ENCODE data around the gene ZNF691.
"Not testable (repeated sequence)": the region's sequence is repeated elsewhere in the genome, so short reads cannot be mapped to it uniquely, and the experiment has no call there.

ZNF691 gene, protein sequence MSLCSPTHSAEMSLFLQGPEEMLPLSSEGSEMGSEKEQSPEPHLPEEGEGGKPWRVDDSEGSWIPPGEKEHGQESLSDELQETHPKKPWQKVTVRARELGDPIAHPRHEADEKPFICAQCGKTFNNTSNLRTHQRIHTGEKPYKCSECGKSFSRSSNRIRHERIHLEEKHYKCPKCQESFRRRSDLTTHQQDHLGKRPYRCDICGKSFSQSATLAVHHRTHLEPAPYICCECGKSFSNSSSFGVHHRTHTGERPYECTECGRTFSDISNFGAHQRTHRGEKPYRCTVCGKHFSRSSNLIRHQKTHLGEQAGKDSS

DNA sequence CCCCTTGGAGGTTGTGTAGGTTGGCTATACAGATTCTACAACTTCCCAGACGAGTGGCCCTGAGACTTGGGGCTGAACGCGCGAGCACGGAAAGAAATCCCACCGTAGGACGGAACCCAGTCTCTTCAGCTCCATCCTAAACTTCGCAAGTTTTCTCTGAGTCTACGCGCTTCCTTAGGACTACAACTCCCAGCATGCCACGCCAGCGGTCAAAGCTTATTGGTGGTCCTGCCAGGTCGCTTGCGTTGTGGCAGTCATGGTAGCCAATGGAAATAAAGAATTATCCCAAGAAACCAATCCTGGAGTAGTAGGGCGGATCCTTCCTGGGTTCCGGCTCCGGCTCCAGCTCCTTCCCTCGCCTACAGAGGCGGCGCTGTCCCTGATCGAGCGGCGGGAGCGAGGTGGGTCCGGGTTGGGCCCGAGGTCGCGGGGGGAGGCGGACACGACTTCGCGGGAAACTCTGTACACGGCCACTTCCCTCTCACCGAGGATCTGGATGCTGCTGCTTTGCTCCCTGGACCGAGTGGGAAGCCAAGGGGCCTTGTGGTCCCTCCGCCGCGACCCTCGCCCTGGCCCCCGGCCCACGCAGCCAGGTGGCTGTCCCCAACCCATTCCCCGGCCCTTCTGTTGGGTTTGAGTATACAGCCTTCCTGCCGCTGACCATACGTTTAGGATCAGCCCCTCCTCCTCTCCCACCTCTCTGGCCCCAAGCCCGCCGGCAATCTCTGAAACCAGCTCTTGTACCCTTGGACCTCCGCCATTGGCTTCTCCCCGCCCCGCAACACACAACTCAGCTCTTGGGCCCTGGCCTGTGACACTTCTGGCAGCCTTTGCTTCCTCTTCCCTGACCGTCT is at the start of gene ZNF691:
Gene ZNF691, plus strand, starts transcription at position 357 of the 854 bp plus-strand sequence. CDS start 3,046 bp downstream, outside the sequence.
- DNase-seq (ENCODE audit: low read depth) = peak; percentile 80

DNA sequence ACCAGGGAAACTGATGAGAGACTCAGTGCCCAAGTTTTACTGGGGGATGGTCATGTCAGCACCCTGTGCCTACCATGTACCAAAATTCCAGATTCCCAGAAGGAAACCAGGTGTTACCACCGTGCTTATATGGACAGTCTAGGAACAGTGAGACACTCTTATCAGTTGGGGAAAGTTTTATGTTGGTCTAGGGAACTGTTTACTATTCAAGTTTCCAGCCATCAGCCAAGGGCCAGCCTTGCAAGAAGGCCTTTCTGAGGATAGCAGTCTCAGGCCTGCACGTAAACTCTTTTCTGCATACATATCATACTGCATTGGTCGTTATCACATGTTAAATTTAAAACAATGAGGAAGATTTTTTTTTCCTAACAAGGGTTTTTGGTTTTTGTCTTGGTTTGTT is 49.0 kb upstream of the ZNF691 start:
- no peak for DNase-seq (ENCODE audit: low read depth)

DNA sequence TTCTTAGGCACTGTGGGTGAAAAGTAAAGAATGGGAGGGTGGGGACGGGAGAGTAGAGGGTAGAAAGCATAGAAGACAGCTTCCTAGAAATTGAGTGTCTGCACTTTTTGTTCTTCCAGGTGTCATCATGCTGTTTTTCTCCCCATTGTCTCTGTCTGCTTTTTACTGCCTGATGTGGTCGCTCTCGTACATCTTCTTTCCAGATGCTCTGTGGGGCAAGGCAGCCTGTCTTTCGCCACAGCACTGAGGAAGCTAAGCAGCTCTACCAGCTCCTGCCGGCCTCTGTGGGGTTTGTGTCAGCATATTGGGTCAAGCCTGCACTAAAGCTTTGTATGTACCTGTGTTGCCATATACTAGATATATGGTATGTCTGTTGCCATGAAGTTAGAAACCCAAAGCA is 48.4 kb upstream of the ZNF691 start:
- no peak for DNase-seq (ENCODE audit: low read depth)

DNA sequence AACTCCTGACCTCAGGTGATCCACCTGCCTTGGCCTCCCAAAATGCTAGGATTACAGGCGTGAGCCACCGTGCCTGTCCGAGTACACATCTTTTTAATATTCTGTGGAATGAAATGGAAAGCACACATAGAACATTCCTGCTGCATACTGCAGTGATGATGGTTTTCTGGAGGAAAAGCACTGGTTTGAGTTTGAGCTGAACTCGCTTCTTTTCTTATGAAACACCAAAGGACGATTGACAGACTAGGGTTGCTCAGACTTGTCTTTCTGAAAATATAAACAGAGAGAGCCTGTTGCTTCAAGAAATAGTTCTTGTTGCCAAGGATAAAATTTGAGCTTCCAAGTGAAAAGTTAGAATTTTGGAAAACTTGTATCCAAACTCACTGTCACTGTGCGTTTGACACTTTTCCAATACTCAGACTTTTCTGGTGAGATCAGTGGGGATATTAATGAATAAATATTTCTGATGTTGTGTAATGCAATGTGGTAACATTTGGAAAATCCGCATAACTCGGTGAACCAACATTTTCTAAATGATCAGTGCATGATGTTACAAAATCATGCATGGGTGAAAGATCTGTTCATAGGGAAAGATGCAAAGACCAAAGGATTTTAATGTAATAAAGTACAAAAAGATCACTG is 44.5 kb upstream of the ZNF691 start:
- no peak for DNase-seq (ENCODE audit: low read depth)

DNA sequence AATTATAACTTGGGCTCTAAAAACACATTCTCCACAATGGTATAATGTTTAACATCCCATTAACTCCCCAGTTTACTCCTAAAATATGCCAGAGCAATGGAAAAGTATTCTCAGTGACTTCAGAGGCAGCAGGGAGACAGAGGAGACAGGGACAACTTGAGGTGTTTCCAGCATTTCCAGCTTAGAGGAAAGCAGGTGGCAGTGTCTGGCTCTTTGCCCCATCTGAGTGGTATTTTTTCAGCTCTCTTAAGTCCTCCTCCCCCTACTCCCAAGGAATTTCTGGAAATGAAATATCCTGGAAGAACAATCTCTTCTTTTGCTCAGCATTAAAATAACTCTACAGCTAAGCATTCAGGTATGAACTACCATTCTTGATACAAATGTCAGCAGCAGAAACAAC is 40.2 kb upstream of the ZNF691 start:
- no peak for DNase-seq (ENCODE audit: low read depth)

DNA sequence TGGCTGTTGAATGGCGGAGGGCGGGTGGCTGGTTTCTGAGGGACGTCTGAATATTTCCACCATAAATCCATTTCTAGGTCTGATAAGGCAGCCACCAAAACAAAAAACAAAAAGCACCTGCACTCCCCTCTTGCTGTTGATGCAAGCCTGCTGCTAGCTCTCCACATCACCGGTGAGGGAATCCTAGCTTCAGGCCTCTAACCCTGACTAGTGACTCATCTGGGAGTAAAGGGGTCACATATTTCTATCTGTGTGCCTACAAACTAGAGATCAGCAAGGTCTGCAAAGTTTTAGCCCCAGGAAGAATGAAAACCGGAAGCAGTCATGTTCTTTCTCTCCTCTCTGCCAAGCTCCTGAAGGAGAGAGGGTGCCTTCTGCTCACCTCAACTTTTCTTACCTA is 39.8 kb upstream of the ZNF691 start:
- no peak for DNase-seq (ENCODE audit: low read depth)

DNA sequence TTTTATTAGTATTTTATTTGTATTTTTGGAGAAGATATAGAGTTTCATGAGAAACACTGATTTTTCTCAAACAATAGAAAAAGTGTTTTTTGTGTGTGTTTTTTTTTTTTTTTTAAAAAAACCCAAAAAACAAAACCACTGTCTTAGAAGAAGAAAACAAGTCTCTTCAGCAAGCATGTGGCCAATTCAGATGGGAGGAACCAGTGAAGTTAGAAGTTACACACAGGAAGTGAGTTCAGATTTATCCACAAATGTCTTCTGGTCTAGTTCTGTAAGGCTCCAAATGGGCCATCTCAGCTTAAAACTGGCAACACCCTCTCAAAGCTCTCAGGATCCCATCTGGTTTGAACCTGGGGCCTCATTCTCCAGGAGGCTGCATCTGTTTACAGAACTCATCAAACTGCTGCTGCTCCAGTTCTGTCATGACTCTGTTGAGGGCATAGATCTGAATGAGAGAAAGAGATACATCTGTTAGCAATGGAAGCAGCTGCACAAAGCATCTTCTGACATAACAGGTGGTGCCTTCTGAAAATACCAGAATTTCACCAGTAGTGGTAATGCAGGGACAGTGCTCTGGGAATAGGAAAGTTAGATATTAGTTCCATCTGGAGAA is 39.3 kb upstream of the ZNF691 start:
- DNase-seq (ENCODE audit: low read depth) = no peak

DNA sequence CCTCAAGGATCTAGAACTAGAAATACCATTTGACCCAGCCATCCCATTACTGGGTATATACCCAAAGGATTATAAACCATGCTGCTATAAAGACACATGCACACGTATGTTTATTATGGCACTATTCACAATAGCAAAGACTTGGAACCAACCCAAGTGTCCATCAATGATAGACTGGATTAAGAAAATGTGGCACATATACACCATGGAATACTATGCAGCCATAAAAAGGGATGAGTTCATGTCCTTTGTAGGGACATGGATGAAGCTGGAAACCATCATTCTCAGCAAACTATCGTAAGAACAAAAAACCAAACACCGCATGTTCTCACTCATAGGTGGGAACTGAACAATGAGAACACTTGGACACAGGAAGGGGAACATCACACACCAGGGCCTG is 31.6 kb upstream of the ZNF691 start:
- not testable (repeated sequence) for DNase-seq (ENCODE audit: low read depth)

DNA sequence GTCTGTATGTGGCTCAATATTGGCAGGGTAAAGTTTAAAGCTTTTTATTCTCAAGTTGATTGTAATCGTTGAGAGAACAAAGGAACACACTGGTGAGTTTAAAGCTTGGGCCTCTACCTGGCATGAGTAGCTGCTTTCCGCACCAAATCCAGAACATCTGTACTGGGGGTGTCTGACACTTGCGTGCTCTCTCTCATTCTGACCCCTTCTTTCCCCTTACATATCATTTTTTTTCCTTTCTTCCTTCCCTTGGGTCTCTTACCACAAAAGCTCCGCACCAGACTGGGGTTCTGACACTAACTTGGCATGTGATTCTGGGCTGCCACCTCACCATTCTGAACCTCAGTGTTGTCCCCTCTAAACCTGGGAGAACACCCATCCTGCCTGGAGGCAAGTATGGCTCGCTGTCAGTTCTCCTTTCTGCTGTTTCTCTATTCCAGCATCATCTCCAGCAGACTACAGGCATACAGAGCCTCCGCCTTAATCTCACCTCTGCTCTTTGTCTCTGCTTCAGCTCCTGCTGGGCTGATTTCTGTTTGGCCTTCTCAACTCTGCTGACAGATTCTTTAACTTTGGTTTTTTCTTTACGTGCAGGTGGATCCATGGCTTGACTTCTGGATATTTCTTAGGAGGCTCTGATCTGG is 30.4 kb upstream of the ZNF691 start:
- no peak for DNase-seq (ENCODE audit: low read depth)

DNA sequence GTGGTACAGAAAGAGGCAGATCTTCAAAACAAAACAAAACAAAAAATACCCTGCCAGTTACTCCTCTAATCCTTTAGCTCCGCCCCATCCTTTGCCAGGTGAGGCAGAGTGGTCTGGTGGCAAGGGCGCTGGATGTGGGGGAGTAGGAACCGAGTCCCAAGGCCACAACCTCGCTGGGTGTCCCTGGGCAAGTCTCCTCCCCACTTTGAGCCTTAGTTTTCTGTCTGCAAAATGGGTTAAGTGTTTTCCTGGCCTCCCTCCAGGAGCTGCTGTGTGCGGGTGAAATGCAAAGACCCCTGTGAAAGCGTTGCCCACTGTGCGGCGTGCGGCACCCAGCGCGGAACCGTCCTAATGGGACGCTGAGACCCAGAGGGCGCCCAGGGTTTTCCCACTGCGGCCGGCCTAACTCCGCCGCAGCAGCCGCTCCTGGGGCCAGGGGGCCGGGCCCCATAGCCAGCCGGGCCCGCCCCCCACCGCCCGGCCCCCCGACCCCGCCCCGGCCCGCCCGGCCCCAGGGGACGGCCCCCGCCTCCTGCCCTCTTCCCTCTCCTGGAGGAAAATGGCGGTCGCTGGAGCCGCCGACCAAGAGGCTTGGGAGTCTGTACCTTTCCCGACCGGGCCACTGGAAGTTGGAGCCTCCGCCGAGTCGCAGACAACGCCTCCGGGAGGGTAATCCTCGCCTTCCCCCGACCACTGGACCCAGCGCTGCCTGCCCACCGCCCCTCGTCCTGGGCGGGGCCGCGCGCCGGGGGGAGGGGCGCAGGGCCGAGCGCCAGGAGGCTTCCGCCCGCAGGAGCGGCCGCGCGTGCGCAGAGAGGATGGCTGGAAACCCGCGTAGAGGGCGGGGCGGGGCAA is 29.6 kb upstream of the ZNF691 start, which contains the start of the genes ERMAP and SVBP:
Gene ERMAP, plus strand, starts transcription at position 538 of the 855 bp plus-strand sequence. CDS start 13,327 bp downstream, outside the sequence.
Gene SVBP, minus strand, starts transcription at position 813 of the 855 bp plus-strand sequence. CDS start 853 bp downstream, outside the sequence.
- peak; percentile 93 for DNase-seq (ENCODE audit: low read depth)

DNA sequence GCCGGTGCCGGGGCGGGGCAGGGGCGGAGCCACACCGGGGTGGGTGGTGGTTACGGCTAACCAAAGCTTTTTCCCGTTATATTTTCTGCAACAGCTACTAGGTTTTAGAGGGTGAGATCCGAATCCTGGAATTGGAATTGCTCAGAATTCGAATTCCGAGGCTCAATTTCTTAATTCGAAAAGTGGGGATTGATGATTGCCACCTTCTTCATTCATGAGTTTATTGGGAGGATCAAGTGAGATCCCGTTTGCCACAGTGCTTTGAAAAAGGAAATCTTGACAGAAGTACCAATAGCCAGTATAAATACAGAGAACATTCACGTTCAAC is 29.0 kb upstream of the ZNF691 start:
- DNase-seq (ENCODE audit: low read depth) = no peak

DNA sequence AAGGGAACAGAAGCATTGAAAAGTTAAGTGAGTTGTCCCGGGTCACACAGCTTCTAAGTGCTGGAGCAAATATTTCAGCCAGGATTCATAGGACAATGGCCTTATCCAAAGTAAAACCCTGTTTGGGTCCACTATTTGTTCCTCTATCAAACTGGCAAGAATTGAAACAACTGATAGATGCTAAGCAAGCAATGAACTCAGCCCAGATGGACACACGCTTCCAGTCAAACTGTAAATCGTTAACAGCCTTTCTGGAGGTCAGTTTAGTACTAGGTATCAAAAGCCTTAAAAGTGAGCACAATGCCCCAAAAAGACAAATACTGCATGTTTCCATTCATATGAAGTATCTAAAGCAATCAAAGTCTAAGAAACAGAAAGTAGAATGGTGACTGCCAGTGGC is 28.4 kb upstream of the ZNF691 start:
- DNase-seq (ENCODE audit: low read depth) = no peak

DNA sequence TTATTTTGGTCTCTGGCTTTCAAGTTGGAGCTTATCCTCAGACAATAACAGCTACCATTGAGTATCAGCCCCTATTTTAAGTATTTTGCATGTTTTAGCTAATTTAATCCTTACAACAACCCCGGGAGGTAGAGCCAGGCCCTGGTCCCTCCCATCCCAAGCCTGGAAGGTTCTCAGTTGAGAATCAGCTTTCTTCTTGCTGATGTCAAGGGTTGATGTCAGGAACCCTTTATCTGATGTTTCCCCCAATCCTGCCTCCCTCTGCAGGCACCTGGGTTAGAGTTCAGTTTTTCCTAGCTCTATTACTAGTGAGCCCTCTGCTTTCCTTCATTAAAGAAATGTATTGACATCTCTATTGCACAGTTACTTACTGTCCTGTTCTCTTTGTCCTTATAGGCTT is 25.6 kb upstream of the ZNF691 start:
- DNase-seq (ENCODE audit: low read depth) = no peak

DNA sequence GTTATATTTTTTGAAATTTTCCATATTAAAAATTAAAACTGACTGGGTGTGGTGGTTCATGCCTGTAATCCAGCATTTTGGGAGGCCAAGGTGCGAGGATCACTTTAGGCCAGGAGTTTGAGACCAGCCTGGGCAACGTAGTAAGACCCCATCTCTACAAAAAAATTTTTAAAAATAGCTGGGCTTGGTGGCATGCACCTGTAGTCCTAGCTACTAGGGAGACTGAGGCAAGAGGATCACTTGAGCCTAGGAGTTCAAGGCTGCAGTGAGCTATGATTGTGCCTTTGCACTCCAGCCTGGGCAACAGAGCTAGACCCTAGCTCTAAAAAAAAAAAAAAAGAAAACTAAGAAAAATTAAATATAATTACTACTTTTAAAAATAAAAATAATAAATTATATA is 24.7 kb upstream of the ZNF691 start:
- DNase-seq (ENCODE audit: low read depth) = no peak

DNA sequence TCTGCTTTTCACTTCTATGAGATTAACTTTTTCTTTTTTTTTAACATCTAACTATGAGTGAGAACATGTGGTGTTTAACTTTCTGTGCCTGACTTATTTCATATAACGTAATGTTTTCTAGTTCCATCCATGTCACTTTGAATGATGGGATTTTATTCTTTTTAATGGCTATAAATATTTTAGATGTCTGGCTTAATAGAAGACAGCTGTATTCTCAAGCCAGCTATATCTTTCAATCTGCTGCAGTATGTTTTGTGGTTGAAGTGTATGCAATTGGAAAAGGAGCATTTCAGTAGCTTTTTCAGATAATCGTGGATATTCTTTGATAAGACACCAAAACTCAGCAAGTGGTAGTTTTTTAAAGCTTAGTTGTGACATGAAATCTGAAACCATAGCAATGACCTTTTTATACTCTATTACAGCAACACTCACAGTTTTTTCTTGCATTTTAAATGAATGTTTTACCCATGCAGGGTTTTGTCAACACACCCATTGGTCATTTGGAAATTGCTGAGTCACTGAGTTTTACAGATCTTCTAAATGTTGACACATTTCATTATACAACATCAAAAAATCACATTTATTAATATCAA is 23.5 kb upstream of the ZNF691 start:
- DNase-seq (ENCODE audit: low read depth) = no peak

DNA sequence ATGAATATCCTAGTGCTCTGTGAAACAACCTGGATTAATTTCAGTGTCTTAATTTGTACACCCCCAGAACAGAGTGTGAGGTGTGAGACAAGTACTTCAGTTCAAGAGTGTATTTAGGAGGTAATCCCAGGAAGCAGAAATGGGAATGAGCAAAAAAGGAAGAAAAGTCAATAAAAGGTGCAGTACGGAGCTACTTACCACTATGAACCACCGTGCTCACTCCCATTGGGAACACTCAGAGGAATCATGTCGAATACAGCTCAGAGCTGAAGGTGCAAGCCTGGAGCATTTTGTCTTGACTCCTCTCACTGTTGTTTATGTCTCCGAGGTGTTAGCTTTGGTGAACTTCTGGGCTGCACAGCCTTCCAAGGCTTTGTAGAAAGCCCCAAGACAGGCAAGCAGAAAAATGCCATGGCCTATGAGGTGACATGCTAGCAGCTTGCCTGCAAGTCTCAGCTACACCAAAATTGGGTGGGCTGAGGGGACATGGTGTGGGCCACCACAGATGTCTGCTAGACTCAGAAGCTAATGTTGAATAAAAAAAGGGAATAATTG is 21.9 kb upstream of the ZNF691 start:
- no peak for DNase-seq (ENCODE audit: low read depth)

DNA sequence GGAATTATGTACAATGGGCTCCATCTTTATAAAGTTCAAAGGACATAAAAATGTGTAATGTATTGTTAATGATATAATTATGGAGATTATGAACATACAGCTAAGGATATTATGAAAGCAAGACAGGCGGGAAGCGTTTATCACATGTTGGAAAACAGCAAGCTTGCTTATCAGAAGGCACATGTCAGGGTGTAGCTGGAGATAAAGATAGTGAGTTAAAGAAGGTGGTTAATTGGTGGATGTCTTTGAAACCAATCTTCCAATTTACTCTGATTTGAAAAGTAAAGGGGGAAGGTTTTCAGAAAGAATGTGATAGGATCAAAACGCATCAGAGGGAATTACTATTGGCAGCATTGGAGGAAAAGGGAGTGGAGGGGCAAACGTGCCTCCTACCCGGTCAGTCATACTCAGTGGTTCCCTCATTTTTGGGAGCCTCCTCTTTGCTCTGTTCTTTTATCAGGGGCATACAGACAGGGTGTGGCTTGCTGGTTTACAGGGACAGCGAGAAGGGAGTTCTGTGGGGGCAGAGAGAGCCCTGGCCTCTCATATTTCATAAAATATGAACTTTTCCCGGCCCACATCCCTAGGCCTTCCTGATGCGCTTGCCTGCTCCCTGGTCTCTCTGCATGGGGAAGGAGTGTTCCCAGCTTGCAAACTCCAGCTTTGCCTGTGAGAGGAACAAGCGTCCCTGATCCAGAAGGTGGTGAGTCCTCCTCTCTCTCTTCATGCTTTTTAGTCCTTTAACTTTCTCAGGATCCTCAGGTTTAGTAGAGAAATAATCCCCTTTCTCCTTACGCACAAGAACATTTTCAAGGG is 21.2 kb upstream of the ZNF691 start:
- DNase-seq (ENCODE audit: low read depth) = no peak

DNA sequence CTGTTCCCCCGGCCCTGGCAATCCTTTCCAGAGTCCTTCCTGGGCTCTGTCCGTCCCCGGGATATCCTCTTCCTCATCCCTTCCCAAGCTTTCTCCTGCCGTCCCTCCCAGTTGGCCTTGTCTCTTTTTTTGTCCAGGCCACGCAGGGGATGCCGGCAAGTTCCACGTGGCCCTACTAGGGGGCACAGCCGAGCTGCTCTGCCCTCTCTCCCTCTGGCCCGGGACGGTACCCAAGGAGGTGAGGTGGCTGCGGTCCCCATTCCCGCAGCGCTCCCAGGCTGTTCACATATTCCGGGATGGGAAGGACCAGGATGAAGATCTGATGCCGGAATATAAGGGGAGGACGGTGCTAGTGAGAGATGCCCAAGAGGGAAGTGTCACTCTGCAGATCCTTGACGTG is 15.8 kb upstream of the ZNF691 start:
- DNase-seq (ENCODE audit: low read depth) = no peak

DNA sequence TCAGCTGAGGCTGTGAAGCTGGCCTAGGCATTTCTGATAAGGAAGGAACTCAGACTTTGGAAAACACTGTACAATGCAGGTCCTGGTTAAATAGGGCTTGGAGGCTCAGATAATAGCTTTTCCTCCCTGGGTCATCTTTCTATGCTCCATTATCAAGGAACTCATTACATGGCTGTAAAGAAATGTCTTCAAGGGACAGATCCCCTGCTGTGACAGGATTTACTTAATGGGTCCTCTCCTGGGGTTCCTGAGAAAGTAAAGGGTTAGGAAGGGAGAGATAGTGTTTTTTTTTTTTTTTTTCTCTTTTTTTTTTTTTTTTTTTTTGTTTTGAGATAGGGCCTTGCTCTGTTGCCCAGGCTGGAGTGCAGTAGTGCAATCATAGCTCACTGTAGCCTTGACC is 15.1 kb upstream of the ZNF691 start:
- DNase-seq (ENCODE audit: low read depth) = no peak
